WI38 (cell line): ENCODE data around the gene SFT2D3.

Experiments
- H3K4me3 ChIP-seq: 2 replicates; pipeline ENCODE4 v1.5.1; 2011; ENCODE audit warnings: low read depth, mild to moderate bottlenecking, control low read depth, low read length
- CTCF ChIP-seq: IDR thresholded peaks from 2 replicates; pipeline ENCODE4 v1.5.1; 2012; ENCODE audit warnings: low read depth, mild to moderate bottlenecking, control low read depth, low read length

The SFT2D3 gene

GRCh38 chr2:127679680-127680361 lies 21.5 kb upstream of the SFT2D3 start:
- TF ChIP-seq CTCF = no peak
- no peak overlapping the region for H3K4me3 ChIP-seq

DNA sequence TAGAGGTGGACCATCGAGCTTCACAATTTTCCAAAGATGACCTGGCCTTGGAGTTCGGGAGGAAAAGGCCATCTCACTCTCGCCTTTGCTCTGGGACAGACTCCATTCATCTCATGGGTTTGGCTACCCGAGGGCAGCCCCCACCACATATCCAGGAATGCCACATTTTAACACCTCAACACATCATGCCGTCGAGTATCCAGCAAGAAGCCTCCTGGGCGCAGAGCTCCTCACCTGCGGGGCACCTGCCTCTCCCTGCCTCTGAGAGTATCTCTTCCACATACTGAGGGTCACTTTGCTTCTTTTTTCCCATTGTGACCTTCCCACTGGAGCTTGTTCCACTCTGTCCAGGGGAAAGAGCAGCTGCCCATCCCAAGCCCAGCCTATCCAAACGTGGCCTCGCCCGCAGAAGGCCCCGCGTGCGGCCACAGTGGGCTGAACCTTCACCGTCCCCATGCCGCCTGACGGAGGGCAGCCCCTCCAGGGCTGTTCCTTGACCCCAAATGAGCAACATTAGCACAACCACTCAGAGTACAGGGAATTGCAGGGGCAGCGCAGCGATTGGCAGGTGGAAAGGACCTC lies 20.5 kb upstream of the SFT2D3 start:
- no peak for TF ChIP-seq CTCF
- no peak overlapping the region for H3K4me3 ChIP-seq

- H3K4me3 ChIP-seq = no peak overlapping the region
- TF ChIP-seq CTCF = no peak
These were observed 20.0 kb upstream of the SFT2D3 start for GRCh38 chr2:127681288-127681804.

DNA sequence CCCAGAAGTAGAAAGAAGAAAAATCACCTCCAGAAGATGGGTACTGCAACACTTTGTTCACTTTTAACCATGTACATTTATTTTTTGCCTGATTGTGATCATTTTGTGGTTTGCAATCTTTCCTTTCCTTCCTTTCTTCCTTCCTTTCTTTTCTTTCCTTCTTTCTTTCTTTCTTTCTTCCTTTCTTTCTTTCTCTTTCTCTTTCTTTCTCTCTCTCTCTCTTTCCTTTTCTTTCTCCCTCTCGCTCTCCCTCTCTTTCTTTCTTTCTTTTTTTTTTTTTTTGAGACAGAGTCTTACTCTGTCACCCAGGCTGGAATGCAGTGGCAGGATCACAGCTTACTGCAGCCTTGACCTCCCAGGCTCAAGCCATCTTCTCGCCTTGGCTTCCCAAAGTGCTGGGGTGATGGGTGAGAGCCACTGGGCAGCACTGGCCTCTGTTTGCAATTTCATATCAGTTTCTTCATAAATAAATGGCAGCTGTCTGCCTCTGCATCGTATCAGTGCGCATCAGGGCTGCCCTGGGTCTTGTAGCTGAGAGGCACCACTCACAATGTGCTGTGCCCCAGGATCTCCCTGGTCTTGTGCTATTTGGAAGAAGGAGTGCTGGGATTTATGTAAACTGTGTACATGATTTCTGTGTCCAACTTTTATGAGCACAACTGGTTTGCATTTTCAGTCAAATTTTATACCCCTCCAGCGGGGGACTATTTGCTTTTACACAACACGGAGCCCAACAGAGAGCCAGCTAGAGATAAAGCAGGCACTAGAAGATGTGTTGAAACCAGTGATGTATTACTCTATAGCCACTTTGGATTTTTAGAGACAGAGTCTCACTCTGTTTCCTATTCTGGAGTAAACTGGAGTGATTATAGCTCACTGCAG lies 19.1 kb upstream of the SFT2D3 start:
- no peak for TF ChIP-seq CTCF
- no peak overlapping the region for H3K4me3 ChIP-seq

GRCh38 chr2:127683056-127683455 lies 18.2 kb upstream of the SFT2D3 start:
- TF ChIP-seq CTCF = no peak
- H3K4me3 ChIP-seq = no peak overlapping the region

GRCh38 chr2:127683757-127684156 lies 17.5 kb upstream of the SFT2D3 start:
- no peak overlapping the region for H3K4me3 ChIP-seq
- TF ChIP-seq CTCF = no peak
